ENCODE measurements around the gene COL4A2.

The COL4A2 gene

GRCh38 chr13:110519506-110519905, 212.4 kb downstream of the COL4A2 start:
- no peak for TF ChIP-seq CTCF (conservative IDR thresholded peaks at IDR 0.05; ENCODE audit: control insufficient read depth, insufficient read depth, low read depth, low read length)
- no peak overlapping the region for H3K4me3 ChIP-seq (ENCODE audit: control insufficient read depth, low read depth, low read length)
- DNase-seq (ENCODE audit: low read depth) = no peak

GRCh38 chr13:110520431-110521295, 213.6 kb downstream of the COL4A2 start:
- no peak for TF ChIP-seq CTCF (conservative IDR thresholded peaks at IDR 0.05; ENCODE audit: control insufficient read depth, insufficient read depth, low read depth, low read length)
- peak; percentile 86 for DNase-seq (ENCODE audit: low read depth)
- H3K4me3 ChIP-seq (ENCODE audit: control insufficient read depth, low read depth, low read length) = no peak overlapping the region

- TF ChIP-seq CTCF (conservative IDR thresholded peaks at IDR 0.05; ENCODE audit: control insufficient read depth, insufficient read depth, low read depth, low read length) = no peak
- no peak for DNase-seq (ENCODE audit: low read depth)
- H3K4me3 ChIP-seq (ENCODE audit: control insufficient read depth, low read depth, low read length) = no peak overlapping the region
Measured at GRCh38 chr13:110521296-110521680, 214.2 kb downstream of the COL4A2 start.

- H3K4me3 ChIP-seq (ENCODE audit: control insufficient read depth, low read depth, low read length) = no peak overlapping the region
Measured at GRCh38 chr13:110521946-110522345, 214.9 kb downstream of the COL4A2 start.

GRCh38 chr13:110522721-110523120, 215.6 kb downstream of the COL4A2 start:
- TF ChIP-seq CTCF (conservative IDR thresholded peaks at IDR 0.05; ENCODE audit: control insufficient read depth, insufficient read depth, low read depth, low read length) = no peak
- no peak overlapping the region for H3K4me3 ChIP-seq (ENCODE audit: control insufficient read depth, low read depth, low read length)

More at GRCh38 chr13:110521946-110522345, 214.9 kb downstream of the COL4A2 start:
- no peak for TF ChIP-seq CTCF (conservative IDR thresholded peaks at IDR 0.05; ENCODE audit: control insufficient read depth, insufficient read depth, low read depth, low read length)
- DNase-seq (ENCODE audit: low read depth) = peak; percentile 44

GRCh38 chr13:110523180-110523579, 216.1 kb downstream of the COL4A2 start:
- TF ChIP-seq CTCF (conservative IDR thresholded peaks at IDR 0.05; ENCODE audit: control insufficient read depth, insufficient read depth, low read depth, low read length) = no peak
- H3K4me3 ChIP-seq (ENCODE audit: control insufficient read depth, low read depth, low read length) = no peak overlapping the region
- no peak for DNase-seq (ENCODE audit: low read depth)

More at GRCh38 chr13:110522721-110523120, 215.6 kb downstream of the COL4A2 start:
- no peak for DNase-seq (ENCODE audit: low read depth)
